GM21367 (cell line): ENCODE measurements around the gene PLEKHO1.
"Not testable (repeated sequence)": the region's sequence is repeated elsewhere in the genome, so short reads cannot be mapped to it uniquely, and the experiment has no call there.

Source experiments
- ATAC-seq: cut with Tn5 transposase; IDR thresholded peaks from one replicate; pipeline ENCODE4 v1.9.1; 2021; ENCODE audit not compliant: unreplicated experiment

Gene PLEKHO1

GRCh38 chr1:150173141-150173585, 23.4 kb downstream of the PLEKHO1 start:
- ATAC-seq = no peak

GRCh38 chr1:150176593-150176992, 26.9 kb downstream of the PLEKHO1 start:
- ATAC-seq = no peak

DNA sequence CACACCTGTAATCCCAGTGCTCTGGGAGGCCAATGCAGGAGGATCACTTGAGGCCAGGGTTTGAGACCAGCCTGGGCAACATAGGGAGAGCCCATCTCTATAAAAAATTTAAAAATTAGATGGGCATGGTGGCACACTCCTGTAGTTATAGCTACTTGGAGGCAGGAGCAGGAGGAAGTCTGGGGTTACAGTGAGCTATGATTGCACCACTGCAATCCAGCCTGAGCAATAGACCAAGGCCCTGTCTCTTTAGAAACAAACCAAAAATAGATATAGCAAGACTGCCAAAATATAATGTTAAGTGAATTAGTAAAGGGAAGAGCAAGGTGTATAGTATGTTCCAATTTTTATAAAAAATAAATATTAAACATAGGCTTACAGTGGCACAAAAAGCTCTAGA, 28.8 kb downstream of the PLEKHO1 start:
- no peak for ATAC-seq

GRCh38 chr1:150179867-150180266, 30.2 kb downstream of the PLEKHO1 start:
- ATAC-seq = no peak

GRCh38 chr1:150180474-150180873, 30.8 kb downstream of the PLEKHO1 start:
- ATAC-seq = no peak

DNA sequence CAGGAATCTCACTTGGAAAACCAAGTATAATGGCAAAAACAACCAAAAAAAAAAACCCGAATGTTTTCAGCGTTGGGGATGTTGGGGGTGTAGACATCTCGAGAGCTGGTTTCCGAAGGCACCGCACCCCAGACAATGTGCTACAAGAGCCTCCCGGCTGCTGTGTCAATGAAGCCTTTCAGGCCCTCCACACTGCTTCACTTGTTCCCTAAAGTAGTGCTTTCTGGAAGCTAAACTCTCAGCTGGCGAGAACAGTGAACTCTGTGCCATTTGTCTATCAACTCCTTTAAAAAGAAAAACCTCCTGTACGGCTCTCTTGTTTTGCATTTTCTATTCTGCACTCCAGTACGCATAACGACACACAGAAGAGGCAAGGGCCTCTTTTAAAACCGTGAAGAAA, 32.5 kb downstream of the PLEKHO1 start:
- ATAC-seq = no peak

DNA sequence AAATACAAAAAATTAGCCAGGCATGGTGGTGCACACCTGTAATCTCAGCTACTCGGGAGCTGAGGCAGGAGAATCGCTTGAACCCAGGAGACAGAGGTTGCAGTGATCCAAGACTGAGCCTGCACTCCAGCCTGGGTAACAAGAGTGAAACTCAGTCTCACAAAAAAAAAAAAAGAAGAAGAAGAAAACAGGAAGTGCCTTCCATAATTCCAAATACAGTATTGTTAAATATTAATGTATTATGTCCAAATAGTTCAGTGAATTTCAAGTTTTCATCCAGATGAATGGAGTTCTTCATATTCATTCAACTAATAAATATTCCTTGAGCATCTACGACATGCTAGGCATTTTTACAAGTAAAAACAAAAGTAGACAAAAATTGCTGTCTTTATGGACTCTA, 33.3 kb downstream of the PLEKHO1 start:
- ATAC-seq = no peak

DNA sequence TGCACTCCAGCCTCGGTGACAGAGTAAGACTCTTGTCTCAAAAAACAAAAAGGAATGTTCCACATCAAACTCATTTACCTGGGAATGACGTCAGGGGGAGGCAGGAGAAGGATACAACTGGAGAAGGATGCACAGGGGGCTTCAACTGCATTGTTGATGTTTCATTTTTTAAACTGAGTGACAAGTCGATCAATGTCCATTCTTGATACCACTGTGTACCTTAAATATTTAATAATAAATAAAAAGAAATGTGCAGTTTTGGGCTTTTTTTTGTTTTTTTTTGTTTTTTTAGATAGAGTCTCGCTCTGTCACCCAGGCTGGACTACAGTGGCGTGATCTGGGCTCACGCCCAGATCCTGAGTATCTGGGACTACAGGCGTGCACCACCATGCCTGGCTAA, 35.8 kb downstream of the PLEKHO1 start:
- ATAC-seq = no peak

GRCh38 chr1:150186438-150186788, 36.7 kb downstream of the PLEKHO1 start:
- not testable (repeated sequence) for ATAC-seq

DNA sequence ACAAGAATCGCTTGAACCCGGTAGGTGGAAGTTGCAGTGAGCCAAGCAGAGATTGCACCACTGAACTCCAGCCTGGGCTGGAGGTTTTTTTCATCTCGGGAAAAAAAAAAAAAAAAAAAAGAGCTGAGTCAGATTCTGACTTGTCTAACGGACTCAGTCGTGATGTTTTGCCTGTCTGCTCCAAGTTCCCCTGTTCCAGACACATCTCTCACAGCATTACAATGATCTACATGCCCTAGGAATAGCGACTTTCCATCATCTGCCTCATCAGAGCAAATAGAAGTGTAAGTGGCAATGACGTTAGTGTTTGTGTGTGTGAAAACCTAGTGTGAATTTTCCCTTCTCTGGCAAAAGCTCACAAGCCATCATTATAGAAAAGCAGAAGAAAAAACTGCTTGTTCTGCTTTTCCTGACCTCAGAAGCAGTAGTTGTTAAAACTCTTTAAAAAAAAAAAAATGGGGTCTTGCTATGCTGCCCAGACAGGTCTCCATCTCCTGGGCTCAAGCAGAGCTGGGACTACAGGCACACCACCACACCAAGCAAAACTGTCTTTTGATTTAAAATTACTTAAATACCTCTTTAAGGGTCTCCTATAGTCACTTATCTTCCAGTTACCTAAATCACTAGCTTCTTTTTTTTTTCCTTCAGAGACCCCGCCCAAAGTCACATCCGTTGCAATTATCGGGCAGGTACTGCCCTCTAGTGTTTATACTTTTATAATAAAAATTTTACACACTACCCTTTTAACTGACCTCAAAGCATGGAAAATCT, 37.3 kb downstream of the PLEKHO1 start:
- no peak for ATAC-seq

DNA sequence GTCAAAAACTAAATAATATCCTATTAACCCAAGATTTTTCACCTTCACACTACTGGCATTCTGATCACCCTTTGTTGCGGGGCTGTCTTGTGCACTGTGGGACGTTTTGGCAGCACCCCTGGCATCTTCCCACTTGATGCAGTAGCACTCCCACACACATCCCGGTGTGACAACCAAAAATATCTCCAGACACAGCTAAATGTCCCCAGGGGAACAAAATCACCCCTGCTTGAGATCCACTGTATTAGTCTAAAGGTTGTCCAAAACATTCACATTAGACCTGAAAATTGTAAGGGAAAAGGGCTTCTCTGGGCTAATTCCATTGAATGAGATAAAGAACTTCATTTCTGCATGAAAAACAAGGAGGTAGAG, 37.8 kb downstream of the PLEKHO1 start:
- no peak for ATAC-seq

GRCh38 chr1:150192012-150192411, 42.3 kb downstream of the PLEKHO1 start:
- ATAC-seq = no peak

DNA sequence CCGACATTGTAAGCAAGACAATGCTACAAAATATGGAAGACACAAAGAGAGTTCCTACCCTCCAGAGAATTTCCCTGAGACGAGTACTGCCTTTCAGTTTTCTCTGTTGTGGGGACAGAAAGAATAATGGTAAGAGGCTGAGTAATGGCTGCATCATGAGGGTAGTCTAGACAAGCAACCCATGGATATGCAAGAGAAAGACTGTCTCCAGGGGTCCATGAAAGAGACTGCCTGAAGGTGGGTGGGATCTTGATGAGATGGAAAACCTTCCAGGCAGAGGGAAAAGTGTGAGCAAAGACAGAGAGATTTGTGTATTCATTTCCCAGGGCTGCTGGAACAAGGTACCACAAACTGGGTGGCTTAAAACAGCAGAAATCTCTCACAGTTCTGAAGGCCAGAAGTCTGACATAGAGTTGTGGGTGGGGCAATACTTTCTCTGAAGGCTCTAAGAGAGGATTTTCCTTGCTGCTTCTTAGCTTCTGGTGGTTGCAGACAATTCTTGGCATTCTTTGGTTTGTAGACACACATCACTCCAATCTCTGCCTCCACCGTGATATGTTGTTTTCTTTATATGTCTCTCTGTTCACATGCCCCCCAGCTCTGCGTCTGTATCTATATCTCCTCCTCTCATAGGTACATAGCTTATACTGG, 44.8 kb downstream of the PLEKHO1 start:
- no peak for ATAC-seq

DNA sequence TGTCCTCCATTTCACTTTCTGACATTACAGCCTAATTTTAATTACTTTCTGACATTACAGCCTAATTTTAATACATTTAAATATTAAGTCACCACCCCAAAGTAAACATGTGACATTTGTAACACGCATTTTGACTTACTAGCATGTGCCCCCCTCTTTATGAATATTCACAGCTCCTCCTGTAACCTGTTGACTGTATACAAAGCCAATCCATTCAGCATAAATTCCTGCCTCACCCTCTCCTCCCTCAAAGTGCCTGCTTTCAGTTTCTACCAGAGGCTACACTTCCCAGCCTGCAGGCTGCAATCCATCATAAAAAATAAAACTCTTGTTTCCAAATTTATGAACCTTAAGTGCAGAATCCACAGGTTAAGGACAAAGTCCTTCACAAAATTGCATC, 46.7 kb downstream of the PLEKHO1 start:
- ATAC-seq = no peak

- ATAC-seq = no peak
Measured at GRCh38 chr1:150207281-150207971, 57.7 kb downstream of the PLEKHO1 start.

GRCh38 chr1:150208460-150208859, 58.7 kb downstream of the PLEKHO1 start:
- not testable (repeated sequence) for ATAC-seq
